Retina (tissue), 1 donor: ENCODE measurements around the gene TNXB.

Experiments used
- DNase-seq: peaks from one replicate; pipeline ENCODE4 v3.0.0-alpha.2; 2016

Gene TNXB, protein sequence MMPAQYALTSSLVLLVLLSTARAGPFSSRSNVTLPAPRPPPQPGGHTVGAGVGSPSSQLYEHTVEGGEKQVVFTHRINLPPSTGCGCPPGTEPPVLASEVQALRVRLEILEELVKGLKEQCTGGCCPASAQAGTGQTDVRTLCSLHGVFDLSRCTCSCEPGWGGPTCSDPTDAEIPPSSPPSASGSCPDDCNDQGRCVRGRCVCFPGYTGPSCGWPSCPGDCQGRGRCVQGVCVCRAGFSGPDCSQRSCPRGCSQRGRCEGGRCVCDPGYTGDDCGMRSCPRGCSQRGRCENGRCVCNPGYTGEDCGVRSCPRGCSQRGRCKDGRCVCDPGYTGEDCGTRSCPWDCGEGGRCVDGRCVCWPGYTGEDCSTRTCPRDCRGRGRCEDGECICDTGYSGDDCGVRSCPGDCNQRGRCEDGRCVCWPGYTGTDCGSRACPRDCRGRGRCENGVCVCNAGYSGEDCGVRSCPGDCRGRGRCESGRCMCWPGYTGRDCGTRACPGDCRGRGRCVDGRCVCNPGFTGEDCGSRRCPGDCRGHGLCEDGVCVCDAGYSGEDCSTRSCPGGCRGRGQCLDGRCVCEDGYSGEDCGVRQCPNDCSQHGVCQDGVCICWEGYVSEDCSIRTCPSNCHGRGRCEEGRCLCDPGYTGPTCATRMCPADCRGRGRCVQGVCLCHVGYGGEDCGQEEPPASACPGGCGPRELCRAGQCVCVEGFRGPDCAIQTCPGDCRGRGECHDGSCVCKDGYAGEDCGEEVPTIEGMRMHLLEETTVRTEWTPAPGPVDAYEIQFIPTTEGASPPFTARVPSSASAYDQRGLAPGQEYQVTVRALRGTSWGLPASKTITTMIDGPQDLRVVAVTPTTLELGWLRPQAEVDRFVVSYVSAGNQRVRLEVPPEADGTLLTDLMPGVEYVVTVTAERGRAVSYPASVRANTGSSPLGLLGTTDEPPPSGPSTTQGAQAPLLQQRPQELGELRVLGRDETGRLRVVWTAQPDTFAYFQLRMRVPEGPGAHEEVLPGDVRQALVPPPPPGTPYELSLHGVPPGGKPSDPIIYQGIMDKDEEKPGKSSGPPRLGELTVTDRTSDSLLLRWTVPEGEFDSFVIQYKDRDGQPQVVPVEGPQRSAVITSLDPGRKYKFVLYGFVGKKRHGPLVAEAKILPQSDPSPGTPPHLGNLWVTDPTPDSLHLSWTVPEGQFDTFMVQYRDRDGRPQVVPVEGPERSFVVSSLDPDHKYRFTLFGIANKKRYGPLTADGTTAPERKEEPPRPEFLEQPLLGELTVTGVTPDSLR (N-terminal part only)

DNA sequence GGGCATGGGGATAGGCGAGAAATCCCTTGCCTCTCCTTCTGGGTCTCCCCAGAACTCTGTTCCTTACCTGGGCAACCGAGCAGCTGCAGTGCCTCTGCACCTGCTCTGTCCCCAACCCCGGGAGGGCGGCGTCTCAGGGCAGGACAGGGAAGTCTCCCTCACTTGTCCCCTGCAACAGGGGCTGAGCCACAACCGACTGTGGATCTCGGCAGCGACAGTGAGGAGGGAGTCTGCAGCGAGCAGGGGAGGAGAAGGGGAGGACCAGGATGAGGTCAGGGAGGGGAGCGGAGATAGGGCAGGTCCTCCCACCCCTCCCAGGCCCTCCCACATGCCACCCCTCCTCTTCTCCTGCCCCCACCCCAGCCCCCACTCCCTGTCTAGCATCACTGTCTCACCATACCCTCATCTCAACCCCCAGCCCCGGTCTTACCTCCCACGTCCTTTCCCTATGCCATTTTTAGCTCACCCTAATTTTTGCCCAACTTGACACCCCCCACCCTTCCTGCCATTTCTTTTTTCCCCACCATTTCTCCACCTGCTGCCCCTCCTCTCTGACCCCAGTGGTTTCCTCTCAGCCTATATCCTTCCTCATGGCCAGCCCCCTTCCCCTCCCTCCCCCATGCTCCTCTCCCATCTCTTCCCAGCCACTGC, at the start of gene TNXB:
Gene TNXB, minus strand, starts transcription at position 225 of the 651 bp plus-strand sequence. CDS start 11,140 bp downstream, outside the sequence.
- DNase-seq = no peak

DNA sequence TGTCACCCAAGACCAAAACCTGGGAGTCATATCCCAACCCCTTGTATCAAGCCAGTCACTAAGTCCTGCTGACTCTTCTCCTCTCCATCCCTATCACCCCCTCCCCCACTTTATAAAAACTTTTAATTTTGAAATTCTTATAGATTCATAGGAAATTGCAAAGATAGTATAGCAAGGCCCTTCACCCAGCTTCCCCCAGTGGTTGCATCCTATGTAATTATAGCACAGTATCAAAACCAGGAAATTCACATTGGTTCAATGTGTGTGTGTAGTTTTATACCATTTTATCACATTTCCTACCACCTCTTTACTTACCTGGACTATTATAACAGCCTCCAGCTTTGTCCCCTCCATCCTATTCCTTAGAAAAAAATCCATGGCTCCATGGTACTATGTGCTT, 48.9 kb upstream of the TNXB start:
- DNase-seq = no peak

DNA sequence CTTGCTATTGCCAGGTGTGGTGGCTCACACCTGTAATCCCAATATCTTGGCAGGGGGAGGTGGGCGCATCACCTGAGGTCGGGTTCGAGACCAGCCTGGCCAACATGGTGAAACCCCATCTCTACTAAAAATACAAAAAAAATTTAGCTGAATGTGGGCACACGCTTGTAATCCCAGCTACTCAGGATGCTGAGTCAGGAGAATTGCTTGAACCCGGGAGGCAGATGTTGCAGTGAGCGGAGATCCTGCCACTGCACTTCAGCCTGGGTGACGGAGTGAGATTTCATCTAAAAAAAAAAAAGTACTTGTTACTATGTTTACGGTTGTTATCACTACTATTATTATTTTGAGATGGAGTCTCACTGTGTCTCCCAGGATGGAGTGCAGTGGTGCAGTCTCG, 47.8 kb upstream of the TNXB start:
- DNase-seq = no peak

DNA sequence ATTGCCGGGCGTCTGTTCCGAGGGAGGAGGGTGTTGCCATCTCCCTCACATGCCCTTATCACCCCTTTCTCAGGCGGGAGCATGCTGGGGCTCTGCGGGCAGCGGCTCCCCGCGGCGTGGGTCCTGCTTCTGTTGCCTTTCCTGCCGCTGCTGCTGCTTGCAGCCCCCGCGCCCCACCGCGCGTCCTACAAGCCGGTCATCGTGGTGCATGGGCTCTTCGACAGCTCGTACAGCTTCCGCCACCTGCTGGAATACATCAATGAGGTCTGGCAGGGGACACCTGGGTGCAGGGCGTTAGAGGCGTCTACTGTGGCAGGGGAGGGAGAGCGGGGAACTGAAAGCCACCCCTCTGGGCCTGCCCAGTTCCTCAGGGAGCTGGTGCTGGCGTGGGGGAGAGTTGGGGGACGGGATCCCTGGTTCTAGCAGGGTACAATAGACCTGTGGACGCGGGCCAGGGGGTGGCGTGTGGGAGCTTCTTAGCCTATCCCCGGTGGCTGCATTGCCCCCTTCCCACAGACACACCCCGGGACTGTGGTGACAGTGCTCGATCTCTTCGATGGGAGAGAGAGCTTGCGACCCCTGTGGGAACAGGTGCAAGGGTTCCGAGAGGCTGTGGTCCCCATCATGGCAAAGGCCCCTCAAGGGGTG, 45.5 kb upstream of the TNXB start:
- DNase-seq = no peak

DNA sequence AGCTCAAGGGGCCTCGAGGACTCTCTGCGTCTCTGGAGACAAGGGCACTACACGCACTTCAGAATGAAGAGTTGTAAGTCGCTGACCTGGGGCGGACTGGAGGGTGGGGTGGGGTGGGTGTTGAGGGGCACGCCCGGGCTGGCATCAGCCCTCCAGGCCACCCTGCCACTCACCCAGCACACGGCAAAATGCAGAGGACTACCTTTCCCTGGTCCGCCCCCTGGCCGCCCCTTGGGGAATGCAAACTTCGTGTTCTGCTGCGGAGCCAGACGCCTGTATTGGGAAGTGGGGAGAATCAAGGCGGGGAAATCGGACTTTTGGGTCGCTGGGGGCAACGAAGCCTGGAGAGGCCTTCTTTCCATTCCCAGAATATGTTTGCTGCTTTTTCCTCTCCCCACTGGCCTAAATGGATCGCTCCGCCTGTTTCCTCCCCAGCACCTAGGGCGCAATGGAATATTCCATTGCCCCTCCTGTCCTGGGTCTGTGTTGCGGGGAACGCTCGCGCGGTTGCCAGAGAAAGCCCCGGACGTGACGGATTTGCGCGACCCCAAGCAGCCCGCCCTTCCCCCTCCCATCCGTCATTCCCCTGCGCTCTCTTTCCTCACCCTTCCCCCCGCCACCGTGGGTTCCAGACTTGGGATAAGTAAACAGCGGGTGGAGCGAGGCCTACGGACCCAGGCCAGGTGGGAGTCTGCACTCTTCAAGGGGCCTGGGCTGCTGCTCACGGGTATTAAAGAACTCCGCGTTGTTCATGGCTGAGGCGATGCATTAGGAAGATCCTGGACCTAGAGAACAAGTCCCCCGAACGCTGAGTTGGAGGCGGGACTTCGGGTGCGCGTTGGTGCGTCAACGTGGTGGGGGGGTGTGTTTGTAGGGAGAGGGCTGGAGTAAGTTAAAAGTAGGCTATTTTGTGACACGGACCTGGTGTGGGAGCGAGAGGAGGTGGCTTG, 44.7 kb upstream of the TNXB start, which contains the start of gene PPT2:
Gene PPT2, plus strand, starts transcription at position 578 of the 950 bp plus-strand sequence. CDS start 454 bp downstream, outside the sequence.
- DNase-seq = peak; percentile 93

DNA sequence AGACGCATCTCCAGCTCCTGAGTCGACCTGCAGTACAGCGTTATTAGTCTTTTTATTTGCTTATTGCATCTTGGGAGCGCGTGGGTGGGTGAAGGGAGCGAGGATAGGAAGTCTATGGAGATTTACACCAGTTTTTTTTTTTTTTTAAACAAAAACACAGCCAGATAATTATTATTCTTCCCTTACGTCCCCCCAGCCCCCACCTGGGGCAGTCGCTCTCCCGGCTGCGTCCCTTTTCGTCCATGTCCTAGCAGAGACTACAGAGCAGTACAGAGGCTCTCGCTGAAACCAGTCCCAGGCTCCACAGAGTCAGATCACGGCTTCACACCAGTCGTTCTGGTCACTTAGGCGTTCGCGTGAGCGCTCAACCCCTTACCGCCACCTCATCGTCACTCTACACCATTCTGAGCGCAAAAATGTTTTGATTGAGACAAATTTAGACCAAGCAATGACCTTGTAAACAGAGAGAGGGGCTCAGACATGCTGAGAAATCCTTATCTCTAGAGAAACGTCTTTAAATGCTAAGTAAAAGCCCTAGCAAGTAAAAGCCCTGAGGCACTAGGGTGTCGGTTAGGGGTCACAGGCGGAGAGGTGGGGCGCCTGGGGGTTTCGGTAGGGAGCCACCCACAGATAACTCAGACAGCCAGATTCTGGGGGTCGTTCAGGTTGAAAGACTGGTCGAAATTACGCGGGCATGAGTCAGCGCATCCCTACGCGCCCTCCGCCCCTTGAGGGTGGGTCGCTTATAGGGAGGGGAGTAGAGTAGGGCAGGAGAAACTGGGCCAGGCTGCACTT, 43.8 kb upstream of the TNXB start:
- DNase-seq = no peak

DNA sequence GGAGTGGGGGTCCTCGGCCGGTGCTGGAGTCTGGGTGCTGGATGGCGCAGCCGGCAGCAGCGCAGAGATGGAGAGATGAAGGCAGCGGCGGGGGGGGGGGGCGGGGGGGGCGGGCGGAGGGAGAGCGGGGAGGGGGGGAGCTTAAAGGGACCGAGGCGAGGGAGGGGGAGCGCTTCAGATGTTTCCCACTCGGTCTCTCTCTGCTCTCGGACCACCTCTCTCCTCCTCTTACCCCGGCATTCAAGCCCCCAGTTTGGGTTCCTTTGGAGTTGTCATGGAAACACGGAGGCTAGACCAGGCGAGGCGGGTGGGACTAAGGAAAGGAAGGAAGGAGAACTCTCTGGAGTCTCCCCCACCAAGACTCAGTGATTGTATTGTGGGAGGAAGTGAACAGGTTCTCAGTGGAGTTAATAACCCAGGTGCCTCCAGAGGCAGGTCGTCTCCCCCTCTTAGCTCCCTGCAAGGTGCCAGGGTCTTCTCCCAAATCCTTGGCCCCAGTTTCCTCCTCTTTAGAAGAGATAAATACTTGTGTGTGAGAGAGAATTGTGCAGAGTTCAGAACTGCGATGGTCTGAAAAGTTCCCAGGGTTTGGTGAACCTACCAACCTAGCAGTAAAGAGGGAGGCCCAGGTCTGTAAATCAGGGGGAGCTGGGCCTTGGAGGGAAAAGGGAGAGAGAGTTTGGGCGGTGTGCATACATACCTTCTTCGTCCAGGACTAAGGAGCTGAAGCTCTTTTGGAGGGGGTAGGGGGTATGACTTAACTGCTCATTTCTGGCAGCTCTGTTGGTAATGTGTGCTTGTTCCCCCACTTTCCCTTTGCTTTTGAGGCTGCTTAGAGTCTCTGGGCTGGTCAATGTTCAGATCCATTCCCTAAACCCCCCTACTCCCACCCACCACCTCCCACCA, 43.0 kb upstream of the TNXB start, which contains the start of gene PRRT1:
Gene PRRT1, minus strand, starts transcription at position 77 of the 906 bp plus-strand sequence. CDS start 112 bp downstream, outside the sequence.
- DNase-seq = no peak

DNA sequence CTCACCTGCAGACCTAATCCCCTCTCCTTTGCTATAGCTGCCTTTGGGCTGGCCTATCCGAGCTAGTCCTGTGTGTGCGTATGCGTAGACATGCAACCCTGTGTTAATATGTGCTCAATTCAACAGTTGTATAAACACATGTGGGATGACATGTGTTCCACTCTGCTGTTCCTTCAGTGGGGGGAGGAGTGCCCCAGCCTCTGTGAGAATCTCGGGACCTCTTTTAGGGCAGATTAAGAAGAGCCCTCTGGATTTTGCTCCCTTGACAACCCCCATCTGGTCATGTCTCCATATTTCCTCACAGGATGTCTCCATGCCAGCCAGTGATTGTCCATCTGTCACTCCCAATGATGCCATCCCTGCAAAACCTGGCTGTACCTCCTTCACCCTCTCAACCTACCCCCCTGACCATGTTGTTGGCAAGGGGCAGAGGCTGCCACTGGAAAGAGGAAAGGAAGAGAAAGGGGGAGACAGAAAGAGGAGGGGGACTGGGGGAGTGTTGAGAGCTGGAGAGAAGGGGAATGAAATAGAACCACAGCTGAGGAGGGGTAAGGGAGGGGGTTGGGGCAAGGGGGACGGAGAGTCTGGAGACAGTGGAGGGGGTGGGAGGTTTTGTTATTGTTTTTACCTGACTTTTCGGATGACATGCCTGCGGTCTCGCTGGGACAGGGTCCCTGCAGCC, 42.2 kb upstream of the TNXB start:
- peak; percentile 42 for DNase-seq

DNA sequence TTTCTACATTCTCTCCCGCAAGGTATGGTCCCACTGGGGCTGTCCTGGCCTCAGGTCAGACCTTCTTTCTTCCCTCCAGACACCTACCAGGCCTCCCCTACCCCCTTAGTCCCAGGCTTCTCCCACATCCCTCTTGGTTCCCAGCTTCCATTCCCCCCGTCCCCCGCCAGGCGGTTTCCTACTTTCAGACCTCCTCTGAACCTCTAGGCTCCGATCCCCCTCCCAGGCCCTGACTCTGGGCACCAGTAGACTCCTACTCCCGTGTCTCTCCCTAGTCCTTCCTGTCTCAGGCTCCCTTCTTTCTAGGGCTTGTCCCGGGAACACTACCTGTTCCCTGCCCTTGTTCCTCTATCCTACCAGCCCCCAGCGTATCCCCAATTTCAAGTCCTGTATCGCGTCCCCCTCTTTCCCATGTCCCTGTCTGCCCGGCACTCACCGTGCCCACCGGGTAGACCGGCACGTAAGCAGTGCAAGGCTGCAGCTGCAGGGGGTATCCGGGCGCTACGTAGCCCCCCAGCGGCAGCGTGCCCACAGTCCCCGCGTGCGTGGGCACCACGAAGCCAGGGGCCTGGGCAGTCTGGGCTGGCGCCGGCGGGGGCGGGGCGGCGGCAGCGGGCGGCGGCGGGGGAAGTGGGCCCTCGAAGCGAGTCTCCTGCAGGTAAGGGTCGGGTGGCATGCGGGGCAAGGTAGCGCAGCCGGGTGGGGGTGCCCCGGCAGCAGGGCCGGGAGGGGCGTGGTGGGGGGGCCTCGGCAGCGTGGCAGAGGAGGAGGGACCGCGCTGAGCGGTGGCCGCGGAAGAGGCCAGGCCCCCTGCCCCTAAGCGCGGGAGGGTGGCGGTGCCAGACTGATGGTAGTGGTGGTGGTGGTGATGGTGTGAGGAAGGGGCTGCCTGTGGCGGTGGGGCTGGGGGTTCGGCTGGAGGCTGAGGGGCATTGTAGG, 41.1 kb upstream of the TNXB start:
- DNase-seq = peak; percentile 28

DNA sequence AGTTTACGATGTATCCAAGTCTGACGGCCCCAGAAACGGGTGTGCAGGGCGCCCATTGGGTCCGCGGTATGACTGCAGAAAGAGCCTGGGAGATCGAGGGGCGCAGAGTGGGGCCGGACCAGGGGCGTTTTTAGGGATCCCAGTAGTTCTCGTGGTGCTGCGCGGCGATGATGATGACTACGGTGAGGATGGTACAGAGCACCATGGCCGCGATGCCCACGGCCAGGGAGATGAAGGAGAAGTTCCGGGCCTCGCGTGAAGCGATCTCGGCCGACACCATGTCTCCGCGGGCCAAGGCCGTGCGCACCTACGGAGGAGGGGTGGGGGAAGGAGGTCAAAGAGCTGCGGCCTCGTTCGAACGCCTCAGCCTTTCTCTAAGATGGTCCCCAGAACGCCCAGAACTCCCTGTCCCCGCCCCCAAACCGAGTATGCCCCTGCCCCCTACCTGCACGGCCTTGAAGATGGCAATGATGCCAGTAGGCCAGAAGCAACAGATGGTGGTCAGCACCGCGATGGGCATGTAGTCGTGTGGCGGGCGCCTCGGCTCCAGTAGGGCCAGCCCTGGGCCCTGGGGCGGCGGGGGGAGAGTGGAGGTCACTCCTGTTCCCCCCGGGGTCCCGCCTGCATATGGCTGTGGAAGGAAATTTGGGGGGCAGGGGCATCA, 40.1 kb upstream of the TNXB start:
- DNase-seq = no peak

DNA sequence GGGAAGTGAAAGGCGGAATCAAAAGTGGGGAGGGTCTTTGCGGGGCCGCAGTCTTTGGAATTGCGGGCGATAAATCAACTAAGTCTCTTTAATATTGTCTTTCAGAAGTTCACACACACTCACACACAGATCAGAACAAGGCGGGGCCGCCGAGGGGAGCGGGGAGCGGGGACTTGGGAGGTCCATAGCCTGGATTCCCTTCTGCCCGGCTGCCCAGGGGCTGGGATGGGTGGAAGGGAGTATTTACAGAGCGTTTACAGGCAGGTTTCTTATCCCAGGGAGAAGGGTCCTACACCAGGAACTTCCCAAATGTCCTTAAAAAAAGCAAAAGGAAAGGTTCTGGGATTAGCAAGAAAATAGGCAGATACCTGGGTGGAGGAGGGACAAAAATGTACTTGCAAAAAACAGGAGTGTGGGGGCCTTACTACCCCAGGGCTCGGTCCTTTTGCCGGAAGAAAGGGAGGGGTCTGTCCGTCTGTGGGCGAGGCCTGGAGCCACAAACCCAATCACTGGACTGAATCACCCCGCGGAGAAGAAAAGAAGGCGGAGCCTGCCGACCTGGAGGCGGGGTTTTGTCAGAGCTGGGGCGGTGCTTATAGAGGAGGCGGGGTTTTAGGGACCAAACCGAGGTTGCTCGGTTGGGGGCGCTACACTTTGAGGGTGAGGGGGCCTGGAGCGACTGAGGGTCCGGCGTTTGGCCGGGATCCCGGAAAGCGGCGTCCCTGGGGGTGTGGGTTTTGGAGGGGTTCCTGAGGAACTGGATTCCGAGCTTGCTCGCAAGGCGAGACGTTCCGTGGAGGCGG, 39.4 kb upstream of the TNXB start:
- DNase-seq = peak; percentile 90

DNA sequence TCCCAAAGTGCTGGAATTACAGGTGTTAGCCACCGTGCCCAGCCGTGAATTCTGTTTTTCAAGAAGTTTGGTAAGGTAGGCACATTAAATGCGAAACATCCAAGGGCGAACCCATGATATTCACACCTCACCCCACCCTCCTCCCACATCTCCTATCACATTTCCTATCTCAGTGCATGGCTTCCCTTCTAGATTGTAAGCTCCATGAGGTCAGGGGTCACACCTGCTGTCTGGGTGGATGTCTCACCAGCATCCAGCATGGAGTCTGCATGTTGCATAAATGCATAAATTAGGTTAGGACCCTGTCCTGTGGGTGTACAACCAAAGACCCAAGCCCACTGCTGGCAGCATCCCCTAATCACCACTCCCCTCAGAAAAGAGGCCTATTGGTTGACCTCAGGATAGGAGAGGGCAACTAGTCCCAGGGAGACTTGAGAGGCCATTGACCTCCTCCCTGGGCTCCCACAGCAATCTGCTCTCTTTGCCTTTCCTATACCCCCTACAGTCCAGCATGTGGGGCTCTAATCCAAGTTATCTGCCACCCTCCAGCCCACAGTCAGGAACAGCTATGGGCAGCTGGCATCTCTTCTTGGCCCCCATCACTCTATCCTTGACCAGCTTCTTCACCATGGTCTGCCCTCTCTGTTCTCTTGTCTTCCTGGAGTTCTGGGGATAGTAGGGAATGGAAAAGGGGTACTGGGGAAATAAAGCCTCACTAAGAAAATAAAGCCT, 38.4 kb upstream of the TNXB start:
- DNase-seq = no peak

DNA sequence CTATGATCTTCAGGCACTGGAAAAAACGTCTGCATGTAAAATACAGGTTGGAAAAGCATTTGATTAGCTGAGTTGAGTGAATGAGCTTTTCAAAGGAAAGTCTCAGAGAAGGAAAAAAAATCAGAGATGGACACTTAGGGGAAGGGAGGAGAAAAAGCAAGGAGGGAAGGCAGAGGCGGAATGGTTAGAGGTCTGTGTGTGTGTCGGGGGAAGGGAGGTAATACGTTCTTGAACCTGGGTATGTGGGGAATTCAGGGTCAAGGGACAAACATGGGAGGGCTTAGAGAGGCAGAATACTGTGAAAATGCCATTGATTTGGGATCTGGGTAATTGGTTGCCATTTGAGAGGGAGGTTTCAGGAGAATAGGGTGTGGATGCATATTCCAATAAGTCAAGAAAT, 37.5 kb upstream of the TNXB start:
- no peak for DNase-seq

DNA sequence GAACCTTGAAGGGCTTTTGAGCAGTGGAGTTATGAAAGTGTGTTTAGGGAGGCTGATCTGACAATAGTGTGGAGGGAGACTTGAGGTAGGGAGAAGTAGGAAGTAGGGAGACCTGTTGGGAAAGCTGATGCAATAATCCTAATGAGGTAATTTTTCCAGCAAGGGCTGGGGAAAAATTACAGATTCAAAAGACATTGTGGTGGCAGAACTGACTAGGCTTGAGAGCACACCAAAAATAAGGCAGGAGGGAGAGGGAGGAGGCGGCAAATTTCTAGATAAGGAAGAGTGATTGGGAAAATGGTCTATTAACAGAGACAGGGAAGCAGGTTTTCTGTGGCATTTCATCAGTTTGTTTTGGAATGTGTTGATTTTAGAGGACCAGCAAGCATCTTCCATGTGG, 37.1 kb upstream of the TNXB start:
- DNase-seq = no peak
